ENCODE data around the gene HS3ST3A1.

The HS3ST3A1 gene

GRCh38 chr17:13598353-13599167 lies 3.2 kb downstream of the HS3ST3A1 start:
- DNase-seq (ENCODE audit: low read depth in 2 of 2) = no peak

GRCh38 chr17:13597723-13598347 lies 3.9 kb downstream of the HS3ST3A1 start:
- DNase-seq (ENCODE audit: low read depth in 2 of 2) = no peak

GRCh38 chr17:13596241-13596923 lies 5.3 kb downstream of the HS3ST3A1 start:
- DNase-seq (ENCODE audit: low read depth in 2 of 2) = no peak

- DNase-seq (ENCODE audit: low read depth in 2 of 2) = no peak
These were observed 6.2 kb downstream of the HS3ST3A1 start for GRCh38 chr17:13595599-13595899.

- DNase-seq (ENCODE audit: low read depth in 2 of 2) = peak; percentile 59 to 81
These were observed 6.7 kb downstream of the HS3ST3A1 start for GRCh38 chr17:13594762-13595598.

- DNase-seq (ENCODE audit: low read depth in 2 of 2) = no peak
These were observed 7.4 kb downstream of the HS3ST3A1 start for GRCh38 chr17:13594310-13594709.

GRCh38 chr17:13593757-13594156 lies 8.0 kb downstream of the HS3ST3A1 start:
- DNase-seq (ENCODE audit: low read depth in 2 of 2) = no peak

- no peak for DNase-seq (ENCODE audit: low read depth in 2 of 2)
These were observed 8.5 kb downstream of the HS3ST3A1 start for GRCh38 chr17:13593021-13593751.

GRCh38 chr17:13592427-13592826 lies 9.3 kb downstream of the HS3ST3A1 start:
- DNase-seq (ENCODE audit: low read depth in 2 of 2) = no peak

- DNase-seq (ENCODE audit: low read depth in 2 of 2) = no peak
These were observed 11.3 kb downstream of the HS3ST3A1 start for GRCh38 chr17:13590441-13590840.

GRCh38 chr17:13589658-13590057 lies 12.1 kb downstream of the HS3ST3A1 start:
- no peak for DNase-seq (ENCODE audit: low read depth in 2 of 2)

GRCh38 chr17:13587487-13588338 lies 14.0 kb downstream of the HS3ST3A1 start:
- DNase-seq (ENCODE audit: low read depth in 2 of 2) = no peak

GRCh38 chr17:13584701-13585080 lies 17.0 kb downstream of the HS3ST3A1 start:
- DNase-seq (ENCODE audit: low read depth in 2 of 2) = no peak

GRCh38 chr17:13583996-13584700 lies 17.6 kb downstream of the HS3ST3A1 start:
- no peak for DNase-seq (ENCODE audit: low read depth in 2 of 2)

- DNase-seq (ENCODE audit: low read depth in 2 of 2) = no peak
These were observed 18.8 kb downstream of the HS3ST3A1 start for GRCh38 chr17:13582776-13583547.

GRCh38 chr17:13581925-13582324 lies 19.8 kb downstream of the HS3ST3A1 start:
- DNase-seq (ENCODE audit: low read depth in 2 of 2) = no peak

- DNase-seq (ENCODE audit: low read depth in 2 of 2) = no peak
These were observed 20.9 kb downstream of the HS3ST3A1 start for GRCh38 chr17:13580790-13581189.

- no peak for DNase-seq (ENCODE audit: low read depth in 2 of 2)
These were observed 24.8 kb downstream of the HS3ST3A1 start for GRCh38 chr17:13576661-13577526.

All from stimulated activated CD4-positive, alpha-beta T cell treated with anti-CD3 and anti-CD28 coated beads, Interleukin-15, amount 100 ng/mL, for 48 hours (primary cell).